Ishikawa (cell line): ENCODE measurements around the gene HIPK1.

Experiments
- CEBPB ChIP-seq: IDR thresholded peaks from 2 replicates; pipeline ENCODE4 v1.6.1; 2012
- CREB1 ChIP-seq: IDR thresholded peaks from 2 replicates; pipeline ENCODE4 v1.6.1; 2012; ENCODE audit warnings: low read depth
- EGR1 ChIP-seq: IDR thresholded peaks from 2 replicates; pipeline ENCODE4 v1.6.1; 2012
- RAD21 ChIP-seq: IDR thresholded peaks from 2 replicates; pipeline ENCODE4 v1.6.1; 2012; ENCODE audit warnings: low read depth
- TAF1 ChIP-seq: IDR thresholded peaks from 2 replicates; pipeline ENCODE4 v1.6.1; 2012; ENCODE audit warnings: low read depth, mild to moderate bottlenecking
- TCF12 ChIP-seq: IDR thresholded peaks from 2 replicates; pipeline ENCODE4 v1.6.1; 2012; ENCODE audit warnings: low read depth
- TEAD4 ChIP-seq: IDR thresholded peaks from 2 replicates; pipeline ENCODE4 v1.6.1; 2012
- TF ChIP-seq, protein P1 (sequence below): IDR thresholded peaks from 2 replicates; pipeline ENCODE4 v1.6.1; 2012; ENCODE audit warnings: low read depth, mild to moderate bottlenecking
- TF ChIP-seq, protein P2 (sequence below): IDR thresholded peaks from 2 replicates; pipeline ENCODE4 v1.6.1; 2012

DNA sequence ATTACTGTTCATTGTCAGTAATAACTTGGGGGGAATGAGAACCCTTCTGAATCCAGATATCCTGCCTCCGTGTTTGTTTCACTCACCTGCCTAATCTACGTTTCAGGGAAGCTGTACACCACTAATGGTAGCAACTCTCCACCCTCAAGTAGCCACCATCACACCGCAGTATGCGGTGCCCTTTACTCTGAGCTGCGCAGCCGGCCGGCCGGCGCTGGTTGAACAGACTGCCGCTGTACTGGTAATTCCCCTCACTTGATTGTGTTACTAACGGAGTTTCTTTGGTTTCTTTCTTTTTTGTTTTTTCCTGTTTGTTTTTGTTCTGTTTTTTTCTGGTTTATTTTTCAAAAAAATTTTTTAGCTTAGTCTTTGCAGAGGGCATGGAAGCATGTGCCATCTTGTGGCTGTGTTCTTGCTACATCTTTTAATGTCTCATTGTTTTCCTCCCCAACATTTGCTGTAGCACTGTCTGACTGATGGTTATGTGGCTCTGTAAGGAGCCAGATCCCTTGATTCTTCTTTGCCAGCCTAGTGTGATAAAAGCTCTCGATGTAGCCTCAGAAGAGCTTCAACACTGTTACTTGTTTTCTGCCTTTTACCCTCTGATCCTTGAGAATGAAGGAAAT is 34.3 kb downstream of the HIPK1 start:
- TF ChIP-seq TEAD4 = no peak
- no peak for TF ChIP-seq TCF12
- TF ChIP-seq, protein P1, sequence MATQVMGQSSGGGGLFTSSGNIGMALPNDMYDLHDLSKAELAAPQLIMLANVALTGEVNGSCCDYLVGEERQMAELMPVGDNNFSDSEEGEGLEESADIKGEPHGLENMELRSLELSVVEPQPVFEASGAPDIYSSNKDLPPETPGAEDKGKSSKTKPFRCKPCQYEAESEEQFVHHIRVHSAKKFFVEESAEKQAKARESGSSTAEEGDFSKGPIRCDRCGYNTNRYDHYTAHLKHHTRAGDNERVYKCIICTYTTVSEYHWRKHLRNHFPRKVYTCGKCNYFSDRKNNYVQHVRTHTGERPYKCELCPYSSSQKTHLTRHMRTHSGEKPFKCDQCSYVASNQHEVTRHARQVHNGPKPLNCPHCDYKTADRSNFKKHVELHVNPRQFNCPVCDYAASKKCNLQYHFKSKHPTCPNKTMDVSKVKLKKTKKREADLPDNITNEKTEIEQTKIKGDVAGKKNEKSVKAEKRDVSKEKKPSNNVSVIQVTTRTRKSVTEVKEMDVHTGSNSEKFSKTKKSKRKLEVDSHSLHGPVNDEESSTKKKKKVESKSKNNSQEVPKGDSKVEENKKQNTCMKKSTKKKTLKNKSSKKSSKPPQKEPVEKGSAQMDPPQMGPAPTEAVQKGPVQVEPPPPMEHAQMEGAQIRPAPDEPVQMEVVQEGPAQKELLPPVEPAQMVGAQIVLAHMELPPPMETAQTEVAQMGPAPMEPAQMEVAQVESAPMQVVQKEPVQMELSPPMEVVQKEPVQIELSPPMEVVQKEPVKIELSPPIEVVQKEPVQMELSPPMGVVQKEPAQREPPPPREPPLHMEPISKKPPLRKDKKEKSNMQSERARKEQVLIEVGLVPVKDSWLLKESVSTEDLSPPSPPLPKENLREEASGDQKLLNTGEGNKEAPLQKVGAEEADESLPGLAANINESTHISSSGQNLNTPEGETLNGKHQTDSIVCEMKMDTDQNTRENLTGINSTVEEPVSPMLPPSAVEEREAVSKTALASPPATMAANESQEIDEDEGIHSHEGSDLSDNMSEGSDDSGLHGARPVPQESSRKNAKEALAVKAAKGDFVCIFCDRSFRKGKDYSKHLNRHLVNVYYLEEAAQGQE = no peak
- TF ChIP-seq TAF1 = no peak
- no peak for TF ChIP-seq CREB1
- TF ChIP-seq CEBPB = no peak
- no peak for TF ChIP-seq RAD21
- TF ChIP-seq, protein P2, sequence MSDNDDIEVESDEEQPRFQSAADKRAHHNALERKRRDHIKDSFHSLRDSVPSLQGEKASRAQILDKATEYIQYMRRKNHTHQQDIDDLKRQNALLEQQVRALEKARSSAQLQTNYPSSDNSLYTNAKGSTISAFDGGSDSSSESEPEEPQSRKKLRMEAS = no peak
- no peak for TF ChIP-seq EGR1
